Stimulated activated CD8-positive, alpha-beta memory T cell treated with anti-CD3 and anti-CD28 coated beads, Interleukin-4, amount 100 ng/mL, for 4 hours (primary cell): ENCODE results near the gene L3MBTL4.

Source experiments
- DNase-seq, 2 donors: peaks; one replicate each; pipeline ENCODE4 v3.0.0-alpha.2; 2020; ENCODE audit warnings: low read depth in 2 of 2, low spot score in 1 of 2

The L3MBTL4 gene

GRCh38 chr18:5937121-5937520 is 477.6 kb downstream of the L3MBTL4 start:
- no peak for DNase-seq

GRCh38 chr18:5930789-5931188 is 483.9 kb downstream of the L3MBTL4 start:
- DNase-seq: no peak

- DNase-seq: no peak
Measured at GRCh38 chr18:5918205-5918858, 496.4 kb downstream of the L3MBTL4 start.

GRCh38 chr18:5914951-5915350 is 499.8 kb downstream of the L3MBTL4 start:
- DNase-seq: no peak

- DNase-seq: no peak
Measured at GRCh38 chr18:5914016-5914415, 500.7 kb downstream of the L3MBTL4 start.

GRCh38 chr18:5912566-5912965 is 502.1 kb downstream of the L3MBTL4 start:
- no peak for DNase-seq

GRCh38 chr18:5909125-5909524 is 505.6 kb downstream of the L3MBTL4 start:
- no peak for DNase-seq
